NCI-H2081 treated with DMSO at 0.1 percent for 48 hours (cell line): ENCODE measurements around the gene BMPR1A.

Source experiments
- DNase-seq: peaks from one replicate; lab custom pipeline; 2025; lab: John Stamatoyannopoulos, UW

Gene BMPR1A

GRCh38 chr10:86956848-86957448, 200.5 kb downstream of the BMPR1A start:
- no peak for DNase-seq

- DNase-seq, result no peak
Measured at GRCh38 chr10:86957471-86958115, 201.2 kb downstream of the BMPR1A start, which contains the start of gene MMRN2. Gene MMRN2, minus strand, starts transcription at chr10:86957615. Its CDS starts 74 bp downstream, at chr10:86957541.

DNA sequence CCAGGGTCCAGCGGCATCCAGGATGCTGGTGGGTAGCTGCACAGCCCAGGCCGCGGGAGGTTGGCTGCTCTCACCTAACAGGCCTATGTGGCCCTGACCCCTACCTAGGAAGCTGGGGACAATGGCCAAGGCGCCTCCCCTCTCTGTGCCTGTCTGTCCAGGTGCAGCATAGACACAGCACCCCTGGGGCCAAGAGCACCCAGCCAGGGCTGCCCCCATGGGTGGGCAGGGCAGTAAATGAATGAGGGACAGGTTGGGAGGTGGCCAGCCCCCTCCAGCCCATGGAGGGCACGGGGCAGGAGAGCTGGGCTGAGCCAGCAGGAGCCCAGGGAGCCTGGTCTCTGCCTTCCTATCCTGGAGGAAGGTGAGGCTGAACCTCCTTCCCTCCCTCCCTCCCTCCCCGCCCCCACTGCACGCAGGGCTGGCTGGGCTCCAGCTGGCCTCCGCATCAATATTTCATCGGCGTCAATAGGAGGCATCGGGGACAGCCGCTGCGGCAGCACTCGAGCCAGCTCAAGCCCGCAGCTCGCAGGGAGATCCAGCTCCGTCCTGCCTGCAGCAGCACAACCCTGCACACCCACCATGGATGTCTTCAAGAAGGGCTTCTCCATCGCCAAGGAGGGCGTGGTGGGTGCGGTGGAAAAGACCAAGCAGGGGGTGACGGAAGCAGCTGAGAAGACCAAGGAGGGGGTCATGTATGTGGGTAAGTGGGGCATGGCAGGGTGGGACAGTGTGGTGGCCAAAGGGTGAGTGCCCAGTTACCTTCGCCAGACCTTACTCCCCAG, 201.9 kb downstream of the BMPR1A start, which contains the start of gene SNCG:
SNCG (plus strand) TSS at position 484 of the 785 bp plus-strand sequence; CDS start at position 583, 99 bp downstream.
- DNase-seq, result no peak

GRCh38 chr10:86958901-86959736, 202.7 kb downstream of the BMPR1A start:
- DNase-seq, result no peak

DNA sequence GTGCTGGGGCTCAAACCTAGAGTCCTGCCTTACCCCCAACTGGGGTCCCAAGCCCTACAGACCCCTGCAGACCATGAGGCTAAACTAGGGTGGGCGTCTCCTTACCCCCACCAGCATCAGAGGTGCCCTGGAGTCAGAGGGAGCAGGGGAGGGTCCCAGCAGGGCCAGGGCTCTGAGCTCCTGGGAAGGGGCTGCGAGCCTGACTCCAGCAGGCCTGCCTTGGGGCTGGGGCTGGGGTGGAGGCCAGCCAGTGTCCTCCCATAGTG, 203.3 kb downstream of the BMPR1A start:
- DNase-seq, result no peak

DNA sequence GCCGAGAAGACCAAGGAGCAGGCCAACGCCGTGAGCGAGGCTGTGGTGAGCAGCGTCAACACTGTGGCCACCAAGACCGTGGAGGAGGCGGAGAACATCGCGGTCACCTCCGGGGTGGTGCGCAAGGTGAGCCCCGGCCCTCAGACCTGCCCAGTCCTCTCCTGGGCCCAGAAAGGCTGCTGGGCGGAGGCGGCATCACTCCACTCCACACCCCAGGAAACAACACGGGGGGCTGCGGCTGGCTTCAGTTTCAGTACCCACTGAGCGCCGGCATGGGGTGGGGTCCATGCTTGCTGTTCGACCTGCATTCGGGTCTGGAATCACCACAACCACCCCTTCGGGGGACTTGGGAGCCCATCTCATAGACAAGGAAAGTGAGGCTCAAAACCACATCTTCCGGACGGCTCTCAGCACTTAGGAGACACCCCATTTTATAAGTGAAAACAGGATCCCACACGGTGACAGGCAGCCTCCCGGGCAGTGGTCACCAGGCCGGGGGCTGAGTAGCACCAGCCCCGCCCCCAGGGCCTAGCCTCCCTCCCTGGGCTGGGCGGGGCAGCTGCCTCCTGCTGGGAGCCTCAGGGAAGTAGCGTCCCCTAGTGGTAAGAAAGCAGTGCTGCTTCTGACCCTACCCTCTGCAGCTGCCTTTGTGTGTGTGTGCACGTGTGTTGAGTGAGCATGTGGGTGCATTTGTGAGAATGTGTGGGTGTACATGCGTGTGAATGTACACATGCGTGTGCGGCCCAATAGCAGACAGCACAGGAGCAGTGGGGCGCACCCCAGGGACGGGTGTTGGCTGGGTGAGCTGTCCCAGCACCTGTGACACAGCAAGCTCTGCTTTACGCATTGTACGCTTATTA, 203.8 kb downstream of the BMPR1A start:
- no peak for DNase-seq

DNA sequence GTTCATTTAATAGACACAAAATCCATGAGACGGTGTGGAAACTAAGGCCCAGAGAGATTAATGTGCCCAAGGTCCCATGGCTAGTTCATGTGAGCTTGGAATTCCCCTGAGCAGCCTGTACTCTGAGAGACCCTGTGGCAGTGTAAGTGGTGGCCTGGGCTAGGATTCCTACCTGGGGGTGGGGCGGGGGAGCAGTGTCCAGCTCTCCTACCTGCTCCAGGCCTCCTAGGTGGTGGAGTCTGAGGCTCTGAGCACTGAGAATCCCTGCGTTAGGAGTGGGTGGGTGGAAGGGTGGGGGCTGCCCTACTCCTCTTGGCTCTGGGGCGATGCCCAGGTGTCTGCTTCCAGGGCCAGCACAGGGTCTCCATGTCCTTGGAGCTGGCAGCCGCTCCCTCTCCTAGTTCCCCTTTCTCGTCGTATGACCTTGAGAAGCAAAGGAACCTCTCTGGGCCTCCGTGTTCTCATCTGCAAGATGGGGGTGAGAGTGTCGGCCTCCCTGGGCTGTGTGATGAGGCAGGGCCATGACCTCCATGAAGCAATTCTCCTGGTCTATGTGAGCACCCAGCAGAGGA, 204.5 kb downstream of the BMPR1A start:
- no peak for DNase-seq

- DNase-seq, result no peak
Measured at GRCh38 chr10:86961481-86962091, 205.2 kb downstream of the BMPR1A start.

- DNase-seq, result no peak
Measured at GRCh38 chr10:86962136-86962980, 205.9 kb downstream of the BMPR1A start.

DNA sequence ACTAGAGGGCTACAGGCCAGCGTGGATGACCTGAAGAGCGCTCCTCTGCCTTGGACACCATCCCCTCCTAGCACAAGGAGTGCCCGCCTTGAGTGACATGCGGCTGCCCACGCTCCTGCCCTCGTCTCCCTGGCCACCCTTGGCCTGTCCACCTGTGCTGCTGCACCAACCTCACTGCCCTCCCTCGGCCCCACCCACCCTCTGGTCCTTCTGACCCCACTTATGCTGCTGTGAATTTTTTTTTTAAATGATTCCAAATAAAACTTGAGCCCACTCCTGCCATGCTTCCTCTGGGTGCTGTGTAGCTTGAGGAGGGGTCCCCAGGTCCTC, 206.5 kb downstream of the BMPR1A start:
- DNase-seq, result no peak

GRCh38 chr10:86963341-86963919, 207.0 kb downstream of the BMPR1A start:
- no peak for DNase-seq

GRCh38 chr10:86964061-86964846, 207.8 kb downstream of the BMPR1A start:
- no peak for DNase-seq

DNA sequence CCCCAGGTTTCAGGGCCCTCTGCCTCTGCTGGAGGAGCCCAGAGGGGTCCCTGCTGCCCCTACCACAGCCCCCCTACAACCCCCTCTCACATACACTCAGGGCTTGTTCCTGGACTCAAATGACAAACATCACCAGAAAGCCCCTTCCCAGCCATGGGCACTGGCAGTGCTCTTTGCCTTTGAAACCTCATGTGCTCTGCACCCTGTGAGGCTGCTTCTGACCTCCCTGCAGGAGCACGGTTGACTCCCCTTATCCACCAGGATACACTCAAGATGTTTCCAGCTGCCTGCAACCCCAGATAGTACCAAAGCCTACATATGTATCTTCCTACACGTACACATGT, 208.4 kb downstream of the BMPR1A start:
- no peak for DNase-seq

DNA sequence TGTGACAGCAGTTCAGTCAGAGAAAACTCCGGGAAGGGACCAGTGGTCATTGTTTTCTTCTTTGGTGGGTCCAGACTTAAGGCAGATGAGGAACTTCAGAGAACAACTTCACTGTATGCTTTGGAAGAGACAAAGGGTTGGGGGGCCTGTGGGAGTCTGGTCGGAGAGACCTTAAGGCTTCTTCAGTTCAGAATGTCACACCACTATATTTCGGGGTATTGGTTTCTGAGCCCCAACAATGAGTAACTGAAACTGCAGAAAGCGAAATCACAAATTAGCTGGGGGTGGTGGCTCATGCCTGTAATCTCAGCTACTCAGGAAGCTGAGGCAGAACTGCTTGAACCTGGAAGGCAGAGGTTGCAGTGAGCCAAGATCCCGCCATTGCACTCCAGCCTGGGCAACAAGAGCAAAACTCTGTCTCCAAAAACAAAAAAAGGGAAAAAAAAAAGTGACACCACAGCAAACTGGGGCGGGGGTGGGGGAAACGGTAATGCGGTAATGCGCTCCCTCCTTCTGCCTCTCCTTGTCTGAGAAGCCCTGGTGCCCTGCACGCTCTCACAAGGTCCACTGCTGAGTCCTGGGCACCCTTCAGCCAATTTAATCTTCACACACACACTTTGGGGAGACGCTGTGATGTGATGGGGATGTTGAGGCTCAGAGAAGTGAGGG, 209.7 kb downstream of the BMPR1A start:
- DNase-seq, result no peak

GRCh38 chr10:86967481-86967941, 211.1 kb downstream of the BMPR1A start:
- no peak for DNase-seq

GRCh38 chr10:86968271-86968993, 212.0 kb downstream of the BMPR1A start, which contains the start of gene ADIRF:
Gene ADIRF, plus strand, starts transcription at chr10:86968482. Its CDS starts 63 bp downstream, at chr10:86968545.
- no peak for DNase-seq

- DNase-seq, result no peak
Measured at GRCh38 chr10:86968994-86969355, 212.6 kb downstream of the BMPR1A start.
